Naive thymus-derived CD4-positive, alpha-beta T cell (primary cell): ENCODE measurements around the gene TKT. TPM values are rescaled to one million over a fixed set of nuclear protein-coding genes. Genes with fewer than 3 reads are reported as not detected.
"Not testable (repeated sequence)": the region's sequence is repeated elsewhere in the genome, so short reads cannot be mapped to it uniquely, and the experiment has no call there.

Experiments used
- ATAC-seq: fragments of 150-1000 bp; cut with Tn5 transposase; 2 replicates; pipeline ENCODE4 v1.10.0; 2021; ENCODE audit warnings: mild to moderate bottlenecking, moderate library complexity
- CTCF ChIA-PET: fragments of 350-600 bp; sonication (Branson Sonifier 250); formaldehyde crosslinking; loops from one replicate; lab custom pipeline; 2021; ENCODE audit warnings: antibody characterized with exemption; lab: Charles Lee
- POLR2A ChIA-PET: fragments of 350-600 bp; sonication (Branson Sonifier 250); formaldehyde crosslinking; loops from one replicate; lab custom pipeline; 2021; ENCODE audit warnings: antibody characterized with exemption, inconsistent platforms; lab: Charles Lee
- DNase-seq, 9 donors: peaks; one replicate each; pipeline versions ENCODE4 v3.0.0 to v3.0.0-alpha.2; 2020 to 2022; ENCODE audit warnings: mixed read lengths in 1 of 9
- H3K27ac ChIP-seq: one replicate; pipeline ENCODE4 v1.7.0; 2013; ENCODE audit warnings: mild to moderate bottlenecking, low read depth, low read length, moderate library complexity
- H3K27me3 ChIP-seq, 2 donors: one replicate each; pipeline ENCODE4 v1.7.0; 2013; ENCODE audit warnings: low read length in 2 of 2, mild to moderate bottlenecking in 2 of 2, moderate library complexity in 2 of 2; ENCODE audit not compliant: control insufficient read depth in 2 of 2, insufficient read depth in 2 of 2
- H3K36me3 ChIP-seq, 3 experiments: 1 replicate in 2 of 3; 2 replicates in 1 of 3; pipeline ENCODE4 v1.7.0; 2013; ENCODE audit warnings: low read length in 3 of 3, mild to moderate bottlenecking in 3 of 3, moderate library complexity in 1 of 3; ENCODE audit not compliant: insufficient read depth in 3 of 3, control insufficient read depth in 2 of 3
- H3K4me1 ChIP-seq, 2 donors: one replicate each; pipeline ENCODE4 v1.7.0; 2013; ENCODE audit warnings: low read length in 2 of 2, mild to moderate bottlenecking in 2 of 2, moderate library complexity in 1 of 2; ENCODE audit not compliant: control insufficient read depth in 2 of 2, insufficient read depth in 2 of 2
- H3K4me3 ChIP-seq: 2 replicates; pipeline ENCODE4 v1.7.0; 2013; ENCODE audit warnings: mild to moderate bottlenecking, low read length
- H3K9me3 ChIP-seq, 3 experiments: 1 replicate in 2 of 3; 2 replicates in 1 of 3; pipeline ENCODE4 v1.7.0; 2013; ENCODE audit warnings: low read length in 3 of 3; ENCODE audit not compliant: control insufficient read depth in 2 of 3
- H3K27ac Mint-ChIP-seq, 9 donors: one replicate each; pipeline ENCODE4 v1.8.0; 2020 to 2022; ENCODE audit warnings: mixed read lengths in 9 of 9, mild to moderate bottlenecking in 8 of 9, moderate library complexity in 5 of 9, inconsistent platforms in 2 of 9
- H3K27me3 Mint-ChIP-seq, 5 donors: one replicate each; pipeline ENCODE4 v1.8.0; 2021 to 2022; ENCODE audit warnings: mixed read lengths in 5 of 5, mild to moderate bottlenecking in 1 of 5
- H3K36me3 Mint-ChIP-seq, 5 donors: one replicate each; pipeline ENCODE4 v1.8.0; 2020 to 2022; ENCODE audit warnings: mixed read lengths in 5 of 5, mild to moderate bottlenecking in 3 of 5, inconsistent platforms in 1 of 5
- H3K4me1 Mint-ChIP-seq, 7 donors: one replicate each; pipeline ENCODE4 v1.8.0; 2020 to 2022; ENCODE audit warnings: mixed read lengths in 7 of 7, mild to moderate bottlenecking in 3 of 7, inconsistent platforms in 1 of 7
- H3K4me3 Mint-ChIP-seq, 10 donors: one replicate each; pipeline ENCODE4 v1.8.0; 2020 to 2022; ENCODE audit warnings: mild to moderate bottlenecking in 10 of 10, mixed read lengths in 10 of 10, moderate library complexity in 6 of 10, inconsistent platforms in 2 of 10
- H3K9me3 Mint-ChIP-seq, 11 donors: one replicate each; pipeline ENCODE4 v1.8.0; 2020 to 2022; ENCODE audit warnings: mixed read lengths in 11 of 11, mild to moderate bottlenecking in 4 of 11, inconsistent platforms in 1 of 11, moderate library complexity in 1 of 11
- intact Hi-C, 2 donors: fragments of 100-400 bp; cut with micrococcal nuclease; formaldehyde crosslinking; loops; one replicate each; pipeline ENCODE4 v1.15.1; 2023
- polyA plus RNA-seq, 2 donors: library from polyadenylated mRNA; unstranded; fragments of 300-500 nt; fragmentation: Illumina TruSeq; gene quantifications; one replicate each; pipeline ENCODE4 v1.2.3, GENCODE V29; 2021
- total RNA-seq, 6 experiments: library from RNA in 5 of 6; stranded (reverse) in 5 of 6; gene quantifications; 1 replicate in 5 of 6; 2 replicates in 1 of 6; pipeline ENCODE4 v1.2.3 and lab custom pipeline; 2021 to 2026

Gene TKT
- total and polyA plus RNA-seq, 7 experiments from 2014 or later: 60.7 to 333 (median 91.7) TPM

- DNase-seq: peak in 7 of 9 donors; percentile 18 to 55 (median 46)
- ChIA-PET CTCF (no interaction called here), POLR2A (interaction anchor here (0.6 to 1.4 kb wide), 3 partner anchors 21 to 618 kb away, joined by 3 to 4 read pairs (median 4); partner anchors contain the start of gene DCP1A)
- Histone ChIP-seq H3K27ac (no peak overlapping the region), H3K4me1 (no peaks in the 10 kb centered on the region), H3K9me3 (no peaks in the 10 kb centered on the region), H3K36me3 (no peaks in the 10 kb centered on the region), H3K27me3 (no peaks in the 10 kb centered on the region), H3K4me3 (no peak overlapping the region)
- ATAC-seq: peak; percentile 70
- Mint-ChIP-seq H3K9me3 (no peaks in the 10 kb centered on the region), H3K36me3 (no peaks in the 10 kb centered on the region), H3K4me1 (peaks cover 0 to 22% (median 9%) of the 10 kb centered on the region in 7 donors), H3K27ac (peak overlapping the region; percentile 8 to 91 (median 83)), H3K4me3 (peak overlapping the region in 8 of 10 donors; percentile 1 to 53 (median 47)), H3K27me3 (no peaks in the 10 kb centered on the region)
- intact Hi-C loops: loop anchor here in 1 of 2 donors (1.0 kb wide), 1 partner anchor 19 kb away; the partner anchor contains the start of gene TKT
Measured at GRCh38 chr3:53274938-53275605, 19.2 kb upstream of the TKT start.

- Mint-ChIP-seq H3K4me3 (no peak overlapping the region), H3K4me1 (peaks cover 0 to 27% (median 9%) of the 10 kb centered on the region in 7 donors), H3K36me3 (no peaks in the 10 kb centered on the region), H3K27me3 (no peaks in the 10 kb centered on the region), H3K27ac (peak overlapping the region in 1 of 9 donors; percentile 35), H3K9me3 (no peaks in the 10 kb centered on the region)
- Histone ChIP-seq H3K36me3 (no peaks in the 10 kb centered on the region), H3K27ac (no peak overlapping the region), H3K4me1 (no peaks in the 10 kb centered on the region), H3K27me3 (no peaks in the 10 kb centered on the region), H3K9me3 (no peaks in the 10 kb centered on the region), H3K4me3 (no peak overlapping the region)
- no peak for DNase-seq
- POLR2A ChIA-PET: interaction anchor here (0.8 to 1.0 kb wide), 2 partner anchors 18 to 19 kb away, joined by 4 to 5 read pairs; partner anchors contain the start of gene TKT
- CTCF ChIA-PET: interaction anchor here (1.0 kb wide), 1 partner anchor 16 kb away, joined by 4 read pairs; no protein-coding TSS in a partner anchor
- no peak for ATAC-seq
- intact Hi-C loops: no loop called here
Measured at GRCh38 chr3:53273146-53273670, 17.4 kb upstream of the TKT start.

- no peaks in the 10 kb centered on the region for H3K27me3 ChIP-seq
- H3K9me3 Mint-ChIP-seq: no peaks in the 10 kb centered on the region
- no peaks in the 10 kb centered on the region for H3K9me3 ChIP-seq
- H3K4me3 Mint-ChIP-seq: peak overlapping the region in 1 of 10 donors; percentile 33
- H3K27ac ChIP-seq: no peak overlapping the region
- peaks cover 0 to 23% (median 5%) of the 10 kb centered on the region in 7 donors for H3K4me1 Mint-ChIP-seq
- ChIA-PET CTCF (interaction anchor here (0.6 kb wide), 1 partner anchor 30 kb away, joined by 3 read pairs; no protein-coding TSS in a partner anchor), POLR2A (interaction anchor here (0.7 kb wide), 1 partner anchor 9 kb away, joined by 3 read pairs; no protein-coding TSS in a partner anchor)
- intact Hi-C loops: no loop called here
- no peaks in the 10 kb centered on the region for H3K4me1 ChIP-seq
- peak in 1 of 9 donors; percentile 19 for DNase-seq
- no peaks in the 10 kb centered on the region for H3K36me3 ChIP-seq
- peak overlapping the region in 2 of 9 donors; percentile 30 to 80 for H3K27ac Mint-ChIP-seq
- peak; percentile 87 for ATAC-seq
- no peaks in the 10 kb centered on the region for H3K36me3 Mint-ChIP-seq
- H3K4me3 ChIP-seq: no peak overlapping the region
- H3K27me3 Mint-ChIP-seq: no peaks in the 10 kb centered on the region
Measured at GRCh38 chr3:53269888-53270880, 14.4 kb upstream of the TKT start.

- CTCF ChIA-PET, DNase-seq, POLR2A ChIA-PET, H3K27me3 Mint-ChIP-seq, intact Hi-C loops, H3K4me3 Mint-ChIP-seq, H3K9me3 ChIP-seq, H3K27ac ChIP-seq, ATAC-seq, H3K4me1 ChIP-seq, H3K36me3 Mint-ChIP-seq, H3K27ac Mint-ChIP-seq, H3K4me3 ChIP-seq, H3K27me3 ChIP-seq, H3K9me3 Mint-ChIP-seq, H3K36me3 ChIP-seq: not testable (repeated sequence)
- peaks cover 0 to 17% (median 0%) of the 10 kb centered on the region in 7 donors for H3K4me1 Mint-ChIP-seq
Measured at GRCh38 chr3:53269193-53269592, 13.4 kb upstream of the TKT start.

- Histone ChIP-seq H3K27ac (no peak overlapping the region), H3K4me1 (no peaks in the 10 kb centered on the region), H3K4me3 (no peak overlapping the region), H3K36me3 (no peaks in the 10 kb centered on the region), H3K9me3 (no peaks in the 10 kb centered on the region), H3K27me3 (no peaks in the 10 kb centered on the region)
- no peak for DNase-seq
- peaks cover 0 to 12% (median 0%) of the 10 kb centered on the region in 7 donors for H3K4me1 Mint-ChIP-seq
- peak overlapping the region in 1 of 9 donors; percentile 45 for H3K27ac Mint-ChIP-seq
- H3K9me3 Mint-ChIP-seq: peaks cover 0 to 1% (median 0%) of the 10 kb centered on the region in 11 donors
- ChIA-PET POLR2A (no interaction called here), CTCF (no interaction called here)
- no peaks in the 10 kb centered on the region for H3K36me3 Mint-ChIP-seq
- no peak for ATAC-seq
- H3K4me3 Mint-ChIP-seq: no peak overlapping the region
- H3K27me3 Mint-ChIP-seq: no peaks in the 10 kb centered on the region
- intact Hi-C loops: no loop called here
Measured at GRCh38 chr3:53267766-53268165, 11.9 kb upstream of the TKT start.

GRCh38 chr3:53264718-53265117, 8.9 kb upstream of the TKT start:
- peaks cover 0 to 1% (median 0%) of the 10 kb centered on the region in 11 donors for H3K9me3 Mint-ChIP-seq
- no peak overlapping the region for H3K4me3 Mint-ChIP-seq
- Histone ChIP-seq H3K36me3 (no peaks in the 10 kb centered on the region), H3K27me3 (no peaks in the 10 kb centered on the region), H3K9me3 (no peaks in the 10 kb centered on the region), H3K4me1 (no peaks in the 10 kb centered on the region), H3K27ac (no peak overlapping the region), H3K4me3 (no peak overlapping the region)
- ATAC-seq (no peak), DNase-seq (no peak)
- no peak overlapping the region for H3K27ac Mint-ChIP-seq
- no peaks in the 10 kb centered on the region for H3K27me3 Mint-ChIP-seq
- ChIA-PET POLR2A (interaction anchor here (0.7 kb wide), 1 partner anchor 162 kb away, joined by 3 read pairs; no protein-coding TSS in a partner anchor), CTCF (no interaction called here)
- H3K36me3 Mint-ChIP-seq: no peaks in the 10 kb centered on the region
- intact Hi-C loops: no loop called here
- H3K4me1 Mint-ChIP-seq: peaks cover 0 to 5% (median 0%) of the 10 kb centered on the region in 7 donors
